IMR-90 (cell line): ENCODE measurements around the gene ACOX3. TPM values are rescaled to one million over a fixed set of nuclear protein-coding genes. Genes with fewer than 3 reads are reported as not detected.

ENCODE experiments used
- ATAC-seq: fragments of 200-7000 bp; cut with Tn5 transposase; 2 replicates; pipeline ENCODE4 v1.9.1; 2020; ENCODE audit warnings: low read depth, mild to moderate bottlenecking, moderate library complexity
- BruUV-seq: library from RNA; stranded (reverse); fragments of 400-500 nt; replicated peaks from 2 replicates; lab custom pipeline; 2021; lab: Mats Ljungman, UMichigan
- CTCF ChIA-PET: fragments of 300-600 bp; formaldehyde crosslinking; extraction: SDS; loops from one replicate; lab custom pipeline; 2021; ENCODE audit warnings: antibody characterized with exemption; lab: Yijun Ruan, JAX
- POLR2A ChIA-PET: fragments of 300-600 bp; sonication (Branson Sonifier 250); formaldehyde crosslinking; loops from one replicate; lab custom pipeline; 2022; ENCODE audit warnings: antibody characterized with exemption; ENCODE audit not compliant: unreplicated experiment; lab: Charles Lee
- DNase-seq: peaks from one replicate; pipeline ENCODE4 v3.0.0; 2013
- H2AFZ ChIP-seq: replicated peaks from 2 replicates; pipeline ENCODE3; 2013; ENCODE audit warnings: low read length, mild to moderate bottlenecking; ENCODE audit not compliant: poor library complexity
- H2AK5ac ChIP-seq: 2 replicates; pipeline ENCODE4 v1.6.1; 2013; ENCODE audit warnings: low read depth, low read length, inconsistent platforms
- H2AK9ac ChIP-seq: replicated peaks from 2 replicates; pipeline ENCODE3; 2013; ENCODE audit warnings: mild to moderate bottlenecking, low read depth, low read length, moderate library complexity; ENCODE audit not compliant: poor library complexity
- H2BK120ac ChIP-seq: 2 replicates; pipeline ENCODE4 v1.6.1; 2013; ENCODE audit warnings: low read depth, low read length, inconsistent platforms
- H2BK15ac ChIP-seq: 3 replicates; pipeline ENCODE4 v1.6.1; 2013; ENCODE audit warnings: low read depth, low read length, inconsistent platforms
- H2BK20ac ChIP-seq: 2 replicates; pipeline ENCODE4 v1.6.1; 2013; ENCODE audit warnings: low read depth, mild to moderate bottlenecking, inconsistent platforms, low read length, moderate library complexity
- H2BK5ac ChIP-seq: 2 replicates; pipeline ENCODE4 v1.6.1; 2013; ENCODE audit warnings: mild to moderate bottlenecking, low read depth, low read length, inconsistent platforms; ENCODE audit not compliant: poor library complexity, severe bottlenecking
- H3K14ac ChIP-seq: replicated peaks from 2 replicates; pipeline ENCODE4 v1.6.1; 2013; ENCODE audit warnings: low read depth, low read length, inconsistent platforms
- H3K18ac ChIP-seq: 2 replicates; pipeline ENCODE4 v1.6.1; 2013; ENCODE audit warnings: low read depth, low read length, control low read depth
- H3K23ac ChIP-seq: 2 replicates; pipeline ENCODE4 v1.6.1; 2013; ENCODE audit warnings: low read depth, low read length, inconsistent platforms
- H3K27ac ChIP-seq: 2 replicates; pipeline ENCODE4 v1.5.1; 2013; ENCODE audit warnings: mild to moderate bottlenecking, control low read depth, low read length; ENCODE audit not compliant: insufficient read depth
- H3K27me3 ChIP-seq: 2 replicates; pipeline ENCODE4 v1.6.1; 2013; ENCODE audit warnings: low read length; ENCODE audit not compliant: control insufficient read depth, insufficient read depth
- H3K36me3 ChIP-seq: 2 replicates; pipeline ENCODE4 v1.6.1; 2013; ENCODE audit warnings: low read length, mixed read lengths; ENCODE audit not compliant: control insufficient read depth, insufficient read depth
- H3K4ac ChIP-seq: 2 replicates; pipeline ENCODE4 v1.6.1; 2013; ENCODE audit warnings: low read depth, low read length, inconsistent platforms
- H3K4me1 ChIP-seq: 2 replicates; pipeline ENCODE4 v1.6.1; 2013; ENCODE audit warnings: low read length, mixed read lengths; ENCODE audit not compliant: control insufficient read depth, insufficient read depth
- H3K4me2 ChIP-seq: 2 replicates; pipeline ENCODE4 v1.6.1; 2013; ENCODE audit warnings: low read depth, mild to moderate bottlenecking, control low read depth, low read length, moderate library complexity
- H3K4me3 ChIP-seq: 2 replicates; pipeline ENCODE4 v1.5.1; 2013; ENCODE audit warnings: low read depth, mild to moderate bottlenecking, control low read depth, low read length, moderate library complexity; ENCODE audit not compliant: insufficient read depth
- H3K56ac ChIP-seq: 2 replicates; pipeline ENCODE4 v1.6.1; 2013; ENCODE audit warnings: low read length, inconsistent platforms; ENCODE audit not compliant: insufficient read depth; ENCODE audit errors: extremely low read depth
- H3K79me1 ChIP-seq, 2 experiments: 2 replicates each; pipeline ENCODE4 v1.6.1; 2013; ENCODE audit warnings: low read length in 2 of 2, inconsistent platforms in 1 of 2, low read depth in 1 of 2
- H3K9ac ChIP-seq: 2 replicates; pipeline ENCODE4 v1.6.1; 2013; ENCODE audit warnings: low read depth, low read length, control low read depth
- H3K9me1 ChIP-seq: 2 replicates; pipeline ENCODE4 v1.6.1; 2013; ENCODE audit warnings: low read length, inconsistent platforms; ENCODE audit not compliant: insufficient read depth
- H3K9me3 ChIP-seq: 2 replicates; pipeline ENCODE4 v1.6.1; 2013; ENCODE audit warnings: low read length; ENCODE audit not compliant: control insufficient read depth, insufficient read depth
- H4K20me1 ChIP-seq: 2 replicates; pipeline ENCODE4 v1.6.1; 2013; ENCODE audit warnings: low read length, inconsistent platforms; ENCODE audit not compliant: insufficient read depth
- H4K5ac ChIP-seq: 2 replicates; pipeline ENCODE4 v1.6.1; 2013; ENCODE audit warnings: mild to moderate bottlenecking, low read depth, low read length, control low read depth
- H4K8ac ChIP-seq, 2 experiments: 2 replicates each; pipeline ENCODE4 v1.6.1; 2013; ENCODE audit warnings: low read depth in 2 of 2, low read length in 2 of 2, control low read depth in 1 of 2, inconsistent platforms in 1 of 2
- H4K91ac ChIP-seq: 2 replicates; pipeline ENCODE4 v1.6.1; 2013; ENCODE audit warnings: low read depth, low read length, inconsistent platforms; ENCODE audit not compliant: insufficient read depth
- BHLHE40 ChIP-seq: fragments of 150-350 bp; IDR thresholded peaks from 2 replicates; pipeline ENCODE4 v1.6.1; 2016; ENCODE audit warnings: mild to moderate bottlenecking, low read depth, low read length
- CEBPB ChIP-seq: IDR thresholded peaks from 2 replicates; pipeline ENCODE4 v1.6.1; 2012; ENCODE audit warnings: low read depth, low read length, improper control_type of control experiment
- CTCF ChIP-seq: conservative IDR thresholded peaks from 2 replicates; pipeline ENCODE4 v1.5.1; 2012; ENCODE audit warnings: mild to moderate bottlenecking, low read depth, low read length, improper control_type of control experiment
- MAFK ChIP-seq: IDR thresholded peaks from 2 replicates; pipeline ENCODE4 v1.6.1; 2012; ENCODE audit warnings: low read depth, low read length, improper control_type of control experiment
- MAZ ChIP-seq: IDR thresholded peaks from 2 replicates; pipeline ENCODE4 v1.6.1; 2012; ENCODE audit warnings: low read depth, mild to moderate bottlenecking, low read length, improper control_type of control experiment, moderate library complexity, borderline replicate concordance
- MXI1 ChIP-seq: IDR thresholded peaks from 2 replicates; pipeline ENCODE4 v1.6.1; 2012; ENCODE audit warnings: low read depth, mild to moderate bottlenecking, low read length, moderate library complexity, borderline replicate concordance
- POLR2A ChIP-seq: IDR thresholded peaks from 2 replicates; pipeline ENCODE4 v1.6.1; 2012; ENCODE audit warnings: mild to moderate bottlenecking, low read depth, low read length
- RAD21 ChIP-seq: IDR thresholded peaks from 2 replicates; pipeline ENCODE4 v1.6.1; 2012; ENCODE audit warnings: low read length, improper control_type of control experiment
- RCOR1 ChIP-seq: IDR thresholded peaks from 2 replicates; pipeline ENCODE4 v1.6.1; 2012; ENCODE audit warnings: mild to moderate bottlenecking, low read length, improper control_type of control experiment; ENCODE audit not compliant: insufficient replicate concordance
- RFX5 ChIP-seq: IDR thresholded peaks from 2 replicates; pipeline ENCODE4 v1.8.0; 2012; ENCODE audit warnings: low read depth, mild to moderate bottlenecking, low read length, moderate library complexity
- SMC3 ChIP-seq: fragments of 150-350 bp; IDR thresholded peaks from 2 replicates; pipeline ENCODE4 v1.6.1; 2016; ENCODE audit warnings: low read depth, mild to moderate bottlenecking, antibody characterized with exemption, low read length, moderate library complexity
- WGBS, 2 experiments: methylation state at CpG; one replicate each; pipeline versions ENCODE4 v1.1.5 to v1.1.7; 2013; ENCODE audit warnings: missing lambda C conversion rate in 2 of 2; ENCODE audit not compliant: insufficient read length in 1 of 2; ENCODE audit errors: extremely low coverage in 2 of 2; 5-methylcytosine and 5-hydroxymethylcytosine counted together
- dilution Hi-C: fragments of 300-500 bp; cut with HindIII; formaldehyde crosslinking; loops from one replicate; pipeline ENCODE4 v1.14.3; 2018; ENCODE audit warnings: low sequenced_read_pairs; ENCODE audit not compliant: unreplicated experiment
- in situ Hi-C: fragments of 300-500 bp; cut with MboI; formaldehyde crosslinking; loops from 3 replicates; pipeline ENCODE4 v1.14.3; 2019; ENCODE audit warnings: low sequenced_read_pairs, inconsistent platforms, mixed read lengths
- intact Hi-C: fragments of 100-400 bp; cut with micrococcal nuclease; formaldehyde crosslinking; loops from 2 replicates; pipeline ENCODE4 v1.10.0; 2022
- polyA plus RNA-seq, 3 experiments: library from polyadenylated mRNA; depleted of rRNA; stranded (reverse); fragments of >200 nt; gene quantifications; 2 replicates each; pipeline ENCODE4 v1.2.3, GENCODE V29; 2012; ENCODE audit warnings: low replicate concordance in 1 of 3
- total RNA-seq: library from RNA; depleted of rRNA; stranded (reverse); fragments of >200 nt; gene quantifications from 2 replicates; pipeline ENCODE4 v1.2.3, GENCODE V29; 2012
- TF ChIP-seq, protein P1 (sequence below): fragments of 150-350 bp; IDR thresholded peaks from 2 replicates; pipeline ENCODE4 v1.6.1; 2017; ENCODE audit warnings: mild to moderate bottlenecking, antibody characterized with exemption, low read length, low read depth
- TF ChIP-seq, protein P2 (sequence below): fragments of 150-350 bp; IDR thresholded peaks from 2 replicates; pipeline ENCODE4 v1.6.1; 2016; ENCODE audit warnings: low read depth, mild to moderate bottlenecking, low read length, moderate library complexity, borderline replicate concordance

Gene ACOX3
- total and polyA plus RNA-seq, 2 of the 4 experiments (the other 2 are of a cell fraction) = 15.2 to 25.8 TPM

DNA sequence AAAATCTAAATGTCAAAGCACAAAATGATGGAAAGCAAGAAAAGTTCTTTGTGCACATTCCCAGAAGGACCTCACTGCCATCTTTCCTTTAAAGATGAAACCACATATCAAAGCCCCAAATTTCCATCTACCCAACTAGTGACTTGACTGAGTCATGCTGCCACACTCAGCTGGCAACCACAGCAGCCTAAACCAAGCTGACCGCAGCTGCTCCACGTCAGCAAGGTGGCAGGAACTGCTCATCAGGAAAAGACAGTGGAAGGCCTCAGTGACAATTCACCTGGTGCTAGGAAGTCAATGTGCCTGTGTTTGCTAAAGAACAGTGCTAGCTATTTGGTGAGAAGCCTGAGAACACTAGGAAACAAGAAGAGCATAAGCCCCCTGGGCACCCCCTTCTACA, 26.1 kb downstream of the ACOX3 start:
- Histone ChIP-seq H4K5ac (no peak overlapping the region), H3K4me1 (peaks cover 2% of the 10 kb centered on the region), H2AK5ac (no peak overlapping the region), H3K9ac (no peak overlapping the region), H4K20me1 (peaks cover 3% of the 10 kb centered on the region; the same call in 1 of the 2 replicates), H3K27me3 (no peaks in the 10 kb centered on the region), H3K18ac (no peak overlapping the region), H4K8ac (no peak overlapping the region), H2AK9ac (no peak overlapping the region), H3K9me3 (no peaks in the 10 kb centered on the region), H3K79me1 (peaks cover under 1 to 27% of the 10 kb centered on the region in 2 experiments; a peak in 2 of 4 replicates), H3K56ac (no peak overlapping the region), H3K27ac (no peak overlapping the region), H4K91ac (no peak overlapping the region), H2BK120ac (no peak overlapping the region), H3K14ac (no peak overlapping the region), H3K23ac (no peak overlapping the region), H2BK15ac (no peak overlapping the region), H3K9me1 (peaks cover 4% of the 10 kb centered on the region; the same call in 1 of the 2 replicates), H2BK20ac (no peak overlapping the region), H2BK5ac (no peak overlapping the region), H3K36me3 (peaks cover 27% of the 10 kb centered on the region), H3K4me2 (no peak overlapping the region), H2AFZ (no peak overlapping the region), H3K4me3 (no peak overlapping the region), H3K4ac (no peak overlapping the region)
- no TSS peak for BruUV-seq
- dilution Hi-C loops = no loop called here
- ATAC-seq (no peak), DNase-seq (no peak)
- POLR2A ChIA-PET = no interaction called here
- CTCF ChIA-PET = interaction anchor here (1.2 kb wide), 1 partner anchor 14 kb away, joined by 7 read pairs; no protein-coding TSS in a partner anchor
- no CpG with 5 or more reads among the region's 2 CpGs for WGBS, 2 experiments
- TF ChIP-seq MAFK = no peak
- TF ChIP-seq RFX5 = no peak
- TF ChIP-seq SMC3 = no peak
- TF ChIP-seq MXI1 = no peak
- no peak for TF ChIP-seq CEBPB
- TF ChIP-seq, protein P1, sequence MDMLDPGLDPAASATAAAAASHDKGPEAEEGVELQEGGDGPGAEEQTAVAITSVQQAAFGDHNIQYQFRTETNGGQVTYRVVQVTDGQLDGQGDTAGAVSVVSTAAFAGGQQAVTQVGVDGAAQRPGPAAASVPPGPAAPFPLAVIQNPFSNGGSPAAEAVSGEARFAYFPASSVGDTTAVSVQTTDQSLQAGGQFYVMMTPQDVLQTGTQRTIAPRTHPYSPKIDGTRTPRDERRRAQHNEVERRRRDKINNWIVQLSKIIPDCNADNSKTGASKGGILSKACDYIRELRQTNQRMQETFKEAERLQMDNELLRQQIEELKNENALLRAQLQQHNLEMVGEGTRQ = no peak
- TF ChIP-seq POLR2A = no peak
- no peak for TF ChIP-seq CTCF
- TF ChIP-seq RAD21 = no peak
- no peak for TF ChIP-seq RCOR1
- TF ChIP-seq BHLHE40 = no peak
- no peak for TF ChIP-seq MAZ
- TF ChIP-seq, protein P2, sequence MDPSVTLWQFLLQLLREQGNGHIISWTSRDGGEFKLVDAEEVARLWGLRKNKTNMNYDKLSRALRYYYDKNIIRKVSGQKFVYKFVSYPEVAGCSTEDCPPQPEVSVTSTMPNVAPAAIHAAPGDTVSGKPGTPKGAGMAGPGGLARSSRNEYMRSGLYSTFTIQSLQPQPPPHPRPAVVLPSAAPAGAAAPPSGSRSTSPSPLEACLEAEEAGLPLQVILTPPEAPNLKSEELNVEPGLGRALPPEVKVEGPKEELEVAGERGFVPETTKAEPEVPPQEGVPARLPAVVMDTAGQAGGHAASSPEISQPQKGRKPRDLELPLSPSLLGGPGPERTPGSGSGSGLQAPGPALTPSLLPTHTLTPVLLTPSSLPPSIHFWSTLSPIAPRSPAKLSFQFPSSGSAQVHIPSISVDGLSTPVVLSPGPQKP = no peak
- intact Hi-C loops = no loop called here
- in situ Hi-C loops = no loop called here
